Right renal pelvis (tissue), 4 donors: ENCODE data around the gene SUSD6. TPM values are rescaled to one million over a fixed set of nuclear protein-coding genes. Genes with fewer than 3 reads are reported as not detected.
"Not testable (repeated sequence)": the region's sequence is repeated elsewhere in the genome, so short reads cannot be mapped to it uniquely, and the experiment has no call there.

Experiments
- DNase-seq, 4 donors: peaks; one replicate each; pipeline ENCODE4 v3.0.0-alpha.2; 2013; ENCODE audit warnings: low read depth in 4 of 4, low spot score in 3 of 4, missing footprints in 1 of 4
- polyA plus RNA-seq, 4 donors: library from polyadenylated mRNA; unstranded; fragments of 120-200 nt; gene quantifications; one replicate each; pipeline ENCODE4 v1.2.1, GENCODE V29; 2013; ENCODE audit not compliant: insufficient read length in 4 of 4

Gene SUSD6
- polyA plus RNA-seq, 4 donors, result 19.6 to 23.3 (median 21.7) TPM

DNA sequence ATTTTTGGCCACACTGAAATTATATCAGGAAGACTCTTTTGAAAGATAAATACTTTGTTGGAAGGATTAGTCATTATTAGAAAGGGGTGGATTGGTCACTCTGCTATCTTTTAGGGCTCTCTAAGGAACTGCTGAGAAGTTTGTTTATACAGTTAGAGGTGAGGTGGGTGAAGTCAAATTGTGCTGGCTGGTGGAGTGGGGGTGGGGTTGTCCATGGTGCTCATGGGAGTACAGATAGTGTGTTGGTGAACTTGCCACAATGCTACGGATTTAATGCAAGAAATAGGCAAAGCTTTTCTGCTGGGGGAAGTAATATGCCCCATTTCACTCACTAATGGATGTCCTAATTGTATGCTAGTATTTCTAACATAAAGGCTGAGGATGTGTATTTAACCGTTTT, 35.8 kb downstream of the SUSD6 start:
- no peak for DNase-seq

- not testable (repeated sequence) for DNase-seq
These were observed 36.2 kb downstream of the SUSD6 start for GRCh38 chr14:69647642-69648041.

DNA sequence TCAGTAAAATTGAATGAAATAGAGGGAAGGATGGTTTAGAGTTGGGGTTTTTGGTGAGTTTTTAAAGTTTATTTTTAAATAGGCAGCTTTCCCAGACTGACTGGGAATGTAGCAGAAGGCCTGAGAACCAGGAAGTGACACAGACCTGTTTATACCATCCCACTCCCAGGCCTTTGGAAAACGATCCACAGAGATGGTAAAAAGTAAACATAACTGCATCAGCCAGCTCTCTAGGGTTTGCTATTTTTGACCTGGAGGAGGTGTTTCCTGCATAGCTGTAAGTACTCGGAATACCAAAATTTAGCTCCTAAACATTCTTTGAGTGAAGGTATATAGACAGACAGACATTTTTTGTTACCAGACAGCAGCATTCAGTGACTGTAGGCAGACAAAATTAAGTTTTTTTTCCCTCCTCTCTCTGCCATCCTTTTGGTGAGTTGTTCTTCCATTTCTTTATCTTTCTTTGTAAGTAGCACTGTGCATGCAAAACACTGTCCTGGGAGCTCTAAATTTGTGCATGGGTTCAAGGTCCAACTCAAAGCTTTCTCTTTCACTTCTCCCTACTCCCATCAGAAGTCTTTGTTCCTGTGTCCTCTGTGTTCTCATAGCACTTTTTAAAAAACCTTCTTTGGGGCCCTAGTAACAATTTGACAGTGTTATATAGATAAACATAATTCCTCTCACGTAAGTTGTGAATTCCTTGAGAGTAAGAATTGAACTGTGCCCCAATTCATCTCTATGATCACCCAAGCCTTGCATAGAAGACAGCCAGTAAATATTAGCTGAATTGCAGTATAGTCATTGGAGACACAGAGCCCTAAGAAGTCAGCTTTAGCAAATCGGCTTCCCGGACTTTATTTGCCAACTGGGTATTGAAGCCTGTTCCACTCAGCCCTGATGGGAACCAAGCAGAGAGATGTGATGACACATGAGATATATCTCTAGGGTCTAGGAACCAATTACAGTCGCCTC, 37.4 kb downstream of the SUSD6 start:
- no peak for DNase-seq

- no peak for DNase-seq
These were observed 39.6 kb downstream of the SUSD6 start for GRCh38 chr14:69650948-69651369.

- no peak for DNase-seq
These were observed 40.3 kb downstream of the SUSD6 start for GRCh38 chr14:69651664-69652063.

DNA sequence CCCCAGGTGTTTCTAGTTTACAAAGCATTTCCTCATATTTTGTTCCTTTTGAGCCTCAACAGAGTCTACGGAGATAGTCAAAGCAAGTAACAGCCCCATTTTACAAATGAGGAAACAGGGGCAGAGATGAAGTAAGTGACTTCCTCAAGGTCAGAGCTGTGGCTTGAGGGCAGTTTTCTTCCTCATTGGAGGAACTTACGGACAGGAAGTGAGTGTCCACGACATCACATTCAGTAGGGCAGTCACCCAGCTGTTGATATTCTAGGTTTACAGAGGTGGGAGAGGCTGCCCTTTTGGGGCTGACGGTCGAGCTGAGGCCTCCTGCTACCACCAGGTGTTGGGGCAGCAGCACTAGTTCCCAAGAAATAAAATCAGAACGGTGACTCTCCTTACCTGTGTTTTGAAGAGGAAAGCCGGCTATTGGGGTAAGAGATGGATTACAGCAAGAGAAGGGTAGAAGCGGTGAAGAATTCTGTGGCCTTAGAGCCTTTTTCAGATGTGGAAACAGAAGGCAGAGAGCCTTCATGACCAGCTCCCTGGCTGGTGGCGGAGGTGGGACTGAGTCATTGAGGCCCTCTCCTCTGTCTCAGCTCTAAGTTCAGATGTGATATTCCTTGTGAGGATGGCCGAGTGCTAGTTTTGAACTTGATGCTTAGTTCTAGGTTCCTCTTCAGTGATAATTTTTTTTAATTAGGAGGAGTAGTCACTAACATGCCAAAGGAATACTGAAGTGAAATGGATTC, 41.7 kb downstream of the SUSD6 start:
- no peak for DNase-seq

DNA sequence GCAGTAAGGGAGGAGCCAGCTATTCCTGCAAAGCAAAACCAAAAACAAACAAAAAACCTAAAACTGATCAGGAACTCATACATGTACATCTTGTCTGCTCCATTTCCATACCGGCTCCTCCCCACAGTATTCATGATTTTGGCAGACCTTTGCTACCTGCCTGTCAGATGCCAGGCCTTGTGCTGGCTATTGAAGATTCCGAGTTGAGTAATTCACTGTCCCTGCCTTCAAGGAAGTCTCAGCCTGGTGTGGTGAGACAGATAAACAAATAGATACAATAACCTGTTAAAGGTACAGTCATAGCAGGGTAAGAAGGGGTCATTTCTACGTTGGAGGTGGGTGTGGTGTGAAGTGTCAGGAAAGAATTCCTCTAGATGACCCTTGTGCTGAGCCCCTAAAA, 42.7 kb downstream of the SUSD6 start:
- no peak for DNase-seq

GRCh38 chr14:69657950-69658355, 46.6 kb downstream of the SUSD6 start:
- DNase-seq, result no peak

DNA sequence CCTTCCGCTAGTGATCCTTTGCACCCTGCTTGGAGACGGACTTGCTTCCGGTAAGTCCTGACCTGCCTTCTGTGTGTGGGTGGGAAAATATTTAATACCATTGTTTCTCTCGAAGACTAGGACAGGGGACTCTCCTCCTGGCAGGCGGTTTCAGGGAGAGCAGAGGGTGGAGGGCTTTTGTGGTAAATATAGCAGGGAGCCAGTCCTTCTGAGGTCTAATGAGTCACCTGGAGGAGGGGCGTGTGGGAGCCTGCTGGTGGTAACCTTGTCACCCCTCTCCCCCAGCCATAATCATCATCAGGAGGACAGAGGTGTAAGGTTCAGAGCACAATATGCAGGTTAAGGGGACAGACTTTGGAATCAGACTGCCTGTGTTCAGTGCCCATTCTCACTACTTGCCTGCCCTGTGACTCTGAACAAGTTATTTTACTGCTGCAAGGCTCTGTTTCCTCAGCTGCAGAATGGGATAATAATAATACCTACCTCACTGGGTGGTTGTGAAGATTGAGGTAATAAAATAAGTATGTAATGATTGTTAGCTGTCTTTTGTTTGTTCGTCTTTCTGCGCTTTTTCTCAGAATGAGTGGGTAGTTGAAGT, 47.4 kb downstream of the SUSD6 start:
- no peak for DNase-seq

- no peak for DNase-seq
These were observed 49.2 kb downstream of the SUSD6 start for GRCh38 chr14:69660344-69661193.

GRCh38 chr14:69661194-69661537, 49.8 kb downstream of the SUSD6 start:
- no peak for DNase-seq

DNA sequence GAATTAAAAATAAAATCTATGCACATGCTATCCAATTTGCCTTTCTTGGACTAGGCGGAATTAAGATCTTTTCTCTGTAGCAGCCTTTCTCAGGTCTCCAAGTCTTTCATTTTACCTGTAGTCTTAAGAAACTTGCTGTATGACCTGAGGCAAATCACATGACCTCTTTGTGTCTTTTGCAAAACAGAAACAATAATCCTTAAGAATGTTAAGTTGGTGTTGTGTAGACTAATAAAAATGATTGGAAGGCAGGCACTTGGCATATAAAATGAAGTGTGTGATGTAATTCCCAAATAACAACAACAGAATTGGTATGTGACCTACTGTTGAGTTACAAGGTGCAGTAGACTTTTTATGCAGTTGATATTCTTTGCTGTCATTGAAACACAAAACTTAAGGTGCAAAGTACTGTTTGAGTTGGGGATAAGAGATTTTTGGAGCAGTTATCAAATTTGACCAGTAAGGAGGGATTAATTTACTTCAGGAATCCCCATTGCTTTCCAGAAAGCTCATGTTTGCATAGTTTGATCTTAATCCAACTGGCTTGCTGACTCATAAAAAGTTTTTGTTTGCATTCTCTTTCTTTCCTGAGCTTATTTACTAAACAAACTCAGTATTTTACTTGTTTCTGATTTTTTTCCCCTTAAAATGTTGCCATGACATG, 51.4 kb downstream of the SUSD6 start:
- no peak for DNase-seq

- no peak for DNase-seq
These were observed 51.9 kb downstream of the SUSD6 start for GRCh38 chr14:69663300-69663643.

- DNase-seq, result no peak
These were observed 52.9 kb downstream of the SUSD6 start for GRCh38 chr14:69664265-69664664.

DNA sequence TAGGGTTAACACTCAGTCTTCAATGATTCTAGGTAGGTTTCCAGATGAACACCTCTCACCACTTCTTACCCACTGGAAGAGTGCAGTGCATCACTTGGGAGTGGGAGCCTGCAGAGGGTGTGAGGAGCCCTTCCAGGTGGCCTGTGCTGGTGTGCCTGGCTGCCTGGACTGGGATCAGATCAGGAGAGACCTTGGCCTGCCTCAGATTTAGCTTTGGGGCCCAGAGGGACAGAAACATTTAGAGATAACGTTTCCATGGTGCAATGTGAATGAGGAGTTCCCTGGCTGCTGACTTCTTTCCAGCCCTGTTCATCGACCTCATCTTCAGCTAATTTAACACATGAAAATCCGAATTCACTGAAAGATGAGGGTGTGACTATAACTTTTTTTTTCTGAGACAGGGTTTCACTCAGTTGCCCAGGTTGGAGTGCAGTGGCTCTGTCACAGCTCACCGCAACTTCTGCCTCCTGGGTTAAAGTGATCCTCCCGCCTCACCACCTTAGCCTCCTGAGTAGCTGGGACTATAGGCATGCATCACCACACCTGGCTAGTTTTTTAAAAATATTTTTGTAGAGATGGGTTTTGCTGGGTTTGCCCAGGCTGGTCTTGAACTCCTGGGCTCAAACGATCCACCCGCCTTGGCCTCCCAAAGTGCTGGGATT, 53.6 kb downstream of the SUSD6 start:
- DNase-seq, result no peak

DNA sequence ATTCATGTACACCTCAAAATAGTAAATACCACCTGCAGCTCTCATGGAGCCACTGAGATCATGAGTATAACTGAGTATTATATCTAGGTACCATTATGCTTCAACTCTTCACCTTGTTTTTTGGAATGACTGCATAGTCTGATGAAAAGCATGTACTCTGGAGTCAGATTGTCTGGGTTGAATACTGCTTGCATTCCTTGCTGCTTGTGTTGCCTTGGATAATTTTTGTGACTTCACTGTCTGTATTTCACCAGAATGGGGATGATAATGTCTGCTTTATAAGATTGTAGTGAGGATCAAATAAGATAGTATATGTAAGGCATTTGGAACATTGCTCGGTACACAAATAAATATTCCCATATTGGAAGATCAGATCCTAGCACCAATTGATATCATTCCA, 54.2 kb downstream of the SUSD6 start:
- no peak for DNase-seq

GRCh38 chr14:69666112-69666511, 54.7 kb downstream of the SUSD6 start:
- DNase-seq, result no peak

- no peak for DNase-seq
These were observed 55.4 kb downstream of the SUSD6 start for GRCh38 chr14:69666690-69667211.

GRCh38 chr14:69667938-69668335, 56.5 kb downstream of the SUSD6 start:
- no peak for DNase-seq
